NCI-H446 treated with DMSO at 0.1 percent for 48 hours (cell line): ENCODE results near the gene ATR.
A peak's percentile ranks its signal among the peaks of the same experiment; 100 is the strongest.
"Not testable (repeated sequence)": the region's sequence is repeated elsewhere in the genome, so short reads cannot be mapped to it uniquely, and the experiment has no call there.

Source experiments
- DNase-seq: peaks from one replicate; lab custom pipeline; 2025; lab: John Stamatoyannopoulos, UW

Gene ATR

DNA sequence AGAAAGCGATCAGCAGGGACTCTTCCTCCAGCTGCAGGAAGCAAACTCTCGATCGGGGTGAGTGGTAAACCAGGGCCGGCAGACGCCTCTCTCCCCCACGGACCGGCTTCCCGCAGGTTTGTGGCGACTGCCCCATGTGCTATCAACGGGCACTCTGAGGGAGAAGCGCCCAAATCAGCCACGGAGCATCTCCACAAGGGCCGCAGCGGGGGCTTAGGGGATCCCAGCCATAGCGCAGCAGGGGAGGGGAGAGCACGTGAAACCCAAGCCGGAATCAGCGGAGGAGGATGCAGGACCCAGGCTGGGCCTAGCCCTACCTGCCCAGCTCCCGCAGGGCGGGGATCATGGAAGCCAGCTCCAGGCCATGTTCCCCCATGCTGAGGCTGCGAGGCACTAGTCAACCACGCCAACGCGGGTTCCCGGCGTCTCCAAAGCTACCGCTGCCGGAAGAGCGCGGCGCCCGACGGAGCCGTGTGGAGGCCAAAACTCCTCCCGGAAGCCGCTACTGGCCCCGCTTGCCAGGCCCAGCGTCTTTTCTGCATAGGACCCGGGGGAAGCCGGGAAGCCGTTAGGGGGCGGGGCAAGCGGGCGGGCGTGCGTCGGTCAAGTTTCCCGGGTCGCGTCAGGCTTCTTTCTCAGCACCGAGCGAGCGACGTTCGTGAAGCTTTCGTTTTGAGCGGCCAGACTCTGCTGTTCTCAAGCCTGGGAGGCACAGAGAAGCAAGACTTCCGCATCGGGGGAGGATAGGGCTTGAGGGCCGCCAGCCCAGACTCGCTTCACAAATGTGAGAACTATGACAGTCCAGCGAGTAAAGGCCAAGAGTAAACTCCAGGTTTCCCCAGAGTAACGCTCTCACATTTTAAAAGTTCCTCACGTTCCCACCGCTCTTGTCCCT, at the start of gene ATR:
Gene ATR (minus strand): TSS at position 405 of the 895 bp plus-strand sequence. CDS start 29 bp downstream, at position 376.
- peak; percentile 95 for DNase-seq

- no peak for DNase-seq
Measured at GRCh38 chr3:142626971-142627370, 48.4 kb upstream of the ATR start.

- DNase-seq: no peak
Measured at GRCh38 chr3:142625153-142625440, 46.6 kb upstream of the ATR start.

DNA sequence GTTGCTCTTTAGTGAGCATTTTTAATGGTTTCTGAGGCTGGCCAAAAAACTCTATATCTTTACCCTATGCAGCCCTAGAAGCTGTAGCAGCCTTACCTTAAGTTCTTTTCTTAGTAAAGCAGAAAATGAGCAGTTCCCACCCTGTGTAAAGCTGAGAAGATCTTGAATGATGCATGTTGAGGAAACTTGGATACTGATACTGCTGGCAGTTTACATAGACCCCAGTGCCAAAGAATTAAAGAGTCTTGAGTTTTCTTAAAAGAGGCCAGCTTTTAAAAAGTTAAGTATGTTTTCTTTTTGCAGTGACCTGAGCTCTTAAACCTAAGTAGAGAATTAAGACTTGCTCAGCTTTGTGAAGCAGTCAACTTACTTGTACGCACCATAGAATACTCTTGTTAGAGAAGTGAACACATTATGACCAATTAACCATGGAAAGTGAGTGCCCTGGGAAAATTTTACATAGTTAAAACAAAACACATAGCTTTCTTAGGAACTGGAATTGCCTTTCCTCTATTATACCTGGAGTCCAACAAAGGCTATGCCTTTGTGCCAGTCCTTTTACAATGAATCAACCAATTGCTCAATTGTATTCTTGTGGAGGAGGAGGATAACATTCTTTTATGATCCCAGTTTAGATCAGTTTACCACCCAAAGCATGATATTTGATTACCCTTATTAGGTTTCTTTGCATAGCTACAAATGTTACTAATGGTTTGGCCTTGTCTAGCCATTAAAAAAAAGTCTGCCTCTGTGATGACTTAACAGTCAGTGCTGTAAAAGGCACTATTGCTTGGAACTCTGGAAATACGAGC, 46.0 kb upstream of the ATR start:
- no peak for DNase-seq

DNA sequence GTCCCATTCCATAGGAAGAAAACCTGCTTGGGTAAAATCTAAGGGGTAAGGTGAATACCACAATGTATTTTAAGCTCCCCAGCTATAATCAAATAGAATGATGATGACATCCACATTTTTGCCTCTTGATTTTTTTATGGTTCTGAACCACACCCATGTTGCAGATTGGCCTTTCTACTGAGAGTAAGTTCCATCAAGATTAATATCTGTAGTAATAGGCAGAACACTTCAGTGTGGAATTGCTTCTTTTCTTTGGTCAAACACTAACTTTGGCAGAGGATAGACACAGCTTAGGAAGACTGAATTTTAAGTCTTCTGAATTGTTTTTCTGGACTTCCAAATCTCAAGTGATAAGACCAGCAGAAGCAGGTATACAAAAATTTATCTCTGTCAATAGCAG, 44.7 kb upstream of the ATR start:
- DNase-seq: no peak

GRCh38 chr3:142622405-142622804, 43.9 kb upstream of the ATR start:
- no peak for DNase-seq

DNA sequence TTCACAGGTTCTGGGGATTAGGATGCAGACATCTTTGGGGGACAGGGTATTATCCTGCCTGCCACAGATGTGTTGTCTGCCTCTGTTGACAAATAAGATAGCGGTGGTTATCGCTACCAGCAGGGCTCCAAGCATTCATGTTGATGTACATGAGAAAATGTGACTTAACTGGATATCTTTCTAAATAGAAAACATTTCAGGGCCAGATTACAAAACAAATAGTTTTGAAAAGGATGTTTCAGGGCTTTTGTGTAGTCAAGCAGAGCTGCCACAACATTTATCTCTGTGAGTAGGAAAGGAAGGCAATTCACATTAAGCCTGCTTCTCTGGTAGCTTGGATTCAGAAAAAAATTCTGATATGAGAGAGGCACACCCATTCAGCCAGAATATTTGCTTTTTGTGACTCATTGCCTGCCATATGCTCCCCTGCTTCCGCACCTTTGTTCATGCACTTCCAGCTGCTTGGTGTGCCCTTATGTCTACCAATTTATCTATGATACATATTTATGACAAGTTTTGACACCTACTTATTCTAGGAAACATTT, 40.5 kb upstream of the ATR start:
- peak; percentile 94 for DNase-seq

GRCh38 chr3:142615171-142615570, 36.6 kb upstream of the ATR start:
- DNase-seq: no peak

DNA sequence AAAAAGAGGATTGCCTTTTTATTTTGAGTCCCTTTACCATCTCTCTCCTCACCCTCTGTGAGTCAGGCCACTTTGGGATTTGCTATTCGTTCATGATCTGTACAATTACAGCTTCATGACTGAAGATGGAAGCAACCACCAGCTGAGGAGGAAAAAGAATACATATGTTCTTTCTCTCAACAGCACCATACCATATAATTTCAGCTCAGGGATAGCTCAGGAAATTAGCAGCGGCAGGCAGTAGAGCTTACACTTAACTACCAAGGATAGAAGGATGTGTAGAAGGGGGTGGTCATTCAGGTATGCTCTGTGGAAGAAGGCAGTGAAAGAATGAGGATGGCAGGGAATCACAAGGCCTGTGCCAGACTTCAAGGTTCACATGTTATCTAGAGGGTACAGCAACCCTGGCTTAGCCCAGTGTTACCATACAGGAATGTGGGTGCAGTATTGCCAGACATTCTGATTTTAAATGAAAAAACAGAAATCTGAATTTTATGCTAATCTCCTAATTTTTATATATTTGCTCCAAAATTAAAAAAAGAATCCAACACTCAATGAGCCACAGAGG, 35.6 kb upstream of the ATR start:
- DNase-seq: no peak

DNA sequence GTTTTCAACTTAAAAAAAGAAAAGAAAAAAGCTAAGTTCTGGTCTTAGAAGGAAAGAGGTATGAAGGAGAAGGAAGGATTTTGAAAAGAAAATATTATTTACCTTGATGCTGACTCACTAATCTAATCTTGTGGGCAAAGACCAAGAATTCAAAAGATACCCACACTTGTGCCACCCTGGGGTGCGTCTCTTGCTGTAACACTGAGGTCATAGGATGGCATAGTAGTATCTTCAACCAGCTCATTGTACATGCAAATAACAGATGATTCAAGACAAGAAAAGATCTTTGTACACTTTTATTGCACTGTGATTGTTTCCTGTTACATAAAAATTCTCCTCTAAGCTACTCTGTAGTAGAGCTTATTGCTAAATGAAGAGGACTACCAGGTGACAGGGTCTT, 35.0 kb upstream of the ATR start:
- no peak for DNase-seq

GRCh38 chr3:142611206-142611605, 32.7 kb upstream of the ATR start:
- DNase-seq: no peak

GRCh38 chr3:142609136-142609535, 30.6 kb upstream of the ATR start:
- no peak for DNase-seq

- DNase-seq: no peak
Measured at GRCh38 chr3:142608631-142609030, 30.1 kb upstream of the ATR start.

DNA sequence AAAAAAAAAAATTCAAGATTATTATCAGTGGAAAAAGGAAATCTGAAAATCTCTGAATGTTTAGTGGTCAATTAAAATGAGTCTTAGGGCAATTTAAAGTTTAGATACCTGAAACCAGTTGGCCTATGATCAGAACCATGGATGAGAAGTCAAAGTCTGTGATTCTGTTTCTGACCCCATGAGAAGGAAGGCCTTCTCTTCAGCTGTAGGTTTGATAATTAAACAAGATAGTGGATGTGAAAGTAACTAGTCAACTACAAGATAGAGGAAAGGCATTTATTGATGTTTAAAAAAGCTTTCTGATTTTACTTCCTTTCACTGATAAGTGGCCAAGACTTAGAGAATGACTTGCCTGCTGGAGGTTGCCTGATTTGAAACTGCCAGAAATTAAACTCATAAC, 26.4 kb upstream of the ATR start:
- no peak for DNase-seq

- not testable (repeated sequence) for DNase-seq
Measured at GRCh38 chr3:142603386-142603705, 24.8 kb upstream of the ATR start.

DNA sequence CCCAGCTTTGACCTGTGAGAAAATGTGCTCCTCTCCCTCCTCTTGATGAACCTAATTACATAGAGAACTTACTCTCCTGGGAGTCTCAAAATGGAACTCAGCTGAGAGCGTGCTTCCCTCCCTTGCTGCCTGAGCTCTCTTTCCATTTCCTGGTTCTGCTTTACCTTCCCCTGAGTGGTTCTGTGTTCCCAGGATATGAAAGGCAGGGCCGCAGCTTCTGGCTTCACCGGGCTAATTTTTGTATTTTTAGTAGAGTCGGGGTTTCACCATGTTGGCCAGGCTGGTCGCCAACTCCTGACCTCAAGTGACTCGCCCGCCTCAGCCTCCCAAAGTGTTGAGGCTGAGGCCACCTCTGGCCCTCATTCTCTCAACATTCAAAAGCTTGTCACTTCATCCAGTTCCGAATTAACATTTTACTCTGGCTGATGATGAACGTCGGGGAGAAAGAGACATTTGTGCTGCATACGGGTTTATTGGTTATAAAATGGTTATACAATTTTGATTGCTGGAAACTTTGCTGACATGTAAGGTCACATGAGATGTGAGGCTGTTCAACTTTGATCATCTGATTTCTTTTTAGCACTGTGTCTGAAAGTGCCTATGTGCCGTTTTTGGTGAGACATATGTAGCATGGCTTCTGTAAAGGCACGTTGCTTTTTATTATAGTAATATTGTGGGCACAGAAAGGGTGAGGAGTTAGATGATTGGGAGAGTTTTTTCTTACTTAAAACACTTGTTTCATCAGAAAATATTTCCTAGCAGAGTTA, 24.3 kb upstream of the ATR start:
- DNase-seq: no peak

DNA sequence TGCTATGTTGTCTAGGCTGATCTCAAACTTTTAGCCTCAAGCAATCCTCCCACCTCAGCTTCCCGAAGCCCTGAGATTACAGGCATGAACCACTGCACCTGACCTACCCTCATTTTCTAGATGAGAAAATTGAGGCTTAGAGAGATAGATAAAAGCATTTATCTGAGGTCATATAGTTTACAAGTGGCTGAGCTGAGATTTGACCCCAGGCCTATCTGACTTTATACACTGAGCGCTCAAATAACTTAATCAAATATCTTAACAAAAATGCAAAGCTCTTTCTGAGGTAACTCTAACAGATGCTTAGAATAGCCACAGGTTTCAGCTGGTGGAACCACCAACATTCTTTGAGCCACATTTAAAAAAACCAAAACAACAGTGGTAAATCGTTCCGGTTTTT, 23.2 kb upstream of the ATR start:
- DNase-seq: no peak

GRCh38 chr3:142597906-142598305, 19.4 kb upstream of the ATR start:
- no peak for DNase-seq

GRCh38 chr3:142596726-142597088, 18.2 kb upstream of the ATR start:
- no peak for DNase-seq

- peak; percentile 79 for DNase-seq
Measured at GRCh38 chr3:142595951-142596725, 17.6 kb upstream of the ATR start, which contains the start of gene PLS1. Gene PLS1, plus strand, starts transcription at chr3:142596393. Its CDS starts 67,845 bp downstream, at chr3:142664238.

- DNase-seq: no peak
Measured at GRCh38 chr3:142595581-142595950, 17.0 kb upstream of the ATR start.
